ENCODE measurements around the gene PLXNC1. TPM values are rescaled to one million over a fixed set of nuclear protein-coding genes. Genes with fewer than 3 reads are reported as not detected.

PLXNC1 gene
- total and polyA plus RNA-seq, 2 of the 8 experiments (the other 6 are each of a cell fraction or from before 2014, with no cell fraction given): 0.83 to 2.0 TPM

DNA sequence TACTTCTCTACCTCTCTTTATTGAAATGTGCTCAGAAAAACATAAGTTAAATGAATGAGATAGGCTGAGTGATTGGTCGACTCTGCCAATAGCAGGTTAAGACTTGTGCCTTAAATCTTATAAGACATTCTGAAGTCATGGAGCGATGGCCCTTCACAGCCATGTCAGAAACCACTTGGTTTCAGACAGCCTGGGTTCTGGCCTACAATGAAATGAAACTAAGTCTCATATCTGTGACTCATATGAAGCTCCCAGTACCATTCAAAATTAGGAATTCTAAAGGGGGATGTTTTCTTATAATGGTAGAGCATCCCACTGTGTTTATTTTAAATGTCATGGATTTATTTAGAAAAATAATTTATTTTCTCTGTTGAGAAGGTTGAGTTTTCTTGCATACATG lies 42.6 kb downstream of the PLXNC1 start:
- POLR2A ChIA-PET (ENCODE audit: partially characterized antibody): no interaction called here
- FAIRE-seq: no peak
- 93% methylated on average over 2 of the region's 2 CpGs; no CpG with 5 or more reads in 1 of the 2 experiments for WGBS, 2 experiments (ENCODE audit: extremely low coverage in 1 of 2, insufficient coverage in 1 of 2, insufficient read length in 1 of 2, insufficient replicate concordance in 2 of 2, low coverage in 1 of 2, low lambda C conversion rate in 2 of 2, missing lambda C conversion rate in 1 of 2)

More for the DNA sequence above, 42.6 kb downstream of the PLXNC1 start:
- H3K4me3 ChIP-seq (ENCODE audit: extremely low read depth in 1 of 4, insufficient read depth in 2 of 4, low read depth in 3 of 4, low read length in 4 of 4): no peak overlapping the region
- H3K79me2 ChIP-seq (ENCODE audit: control insufficient read depth in 1 of 2, insufficient read depth in 2 of 2, low read length in 2 of 2): no peaks in the 10 kb centered on the region
- no peak overlapping the region for H2BK5ac ChIP-seq (ENCODE audit: low read depth, low read length)
- H3K27me3 ChIP-seq (replicated peaks in 1 of 4; ENCODE audit: control insufficient read depth in 3 of 4, extremely low read depth in 1 of 4, insufficient read depth in 3 of 4, low read length in 3 of 4): peaks cover 0 to 11% (median 6%) of the 10 kb centered on the region in 4 experiments; a peak in 5 of 7 replicates
- no peak overlapping the region for H2AFZ ChIP-seq (ENCODE audit: low read length)
- no peak overlapping the region for H4K5ac ChIP-seq (ENCODE audit: insufficient read length, low read depth, low read length)
- H3K9ac ChIP-seq (replicated peaks in 1 of 4; ENCODE audit: extremely low read depth in 1 of 4, low read depth in 3 of 4, low read length in 3 of 4): no peak overlapping the region
- CTCF ChIA-PET (ENCODE audit: partially characterized antibody): no interaction called here
- TF ChIP-seq, protein P1, sequence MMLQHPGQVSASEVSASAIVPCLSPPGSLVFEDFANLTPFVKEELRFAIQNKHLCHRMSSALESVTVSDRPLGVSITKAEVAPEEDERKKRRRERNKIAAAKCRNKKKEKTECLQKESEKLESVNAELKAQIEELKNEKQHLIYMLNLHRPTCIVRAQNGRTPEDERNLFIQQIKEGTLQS (IDR thresholded peaks at IDR 0.05; ENCODE audit: insufficient read depth, low read depth, low read length): no peak
- TF ChIP-seq, protein P2, sequence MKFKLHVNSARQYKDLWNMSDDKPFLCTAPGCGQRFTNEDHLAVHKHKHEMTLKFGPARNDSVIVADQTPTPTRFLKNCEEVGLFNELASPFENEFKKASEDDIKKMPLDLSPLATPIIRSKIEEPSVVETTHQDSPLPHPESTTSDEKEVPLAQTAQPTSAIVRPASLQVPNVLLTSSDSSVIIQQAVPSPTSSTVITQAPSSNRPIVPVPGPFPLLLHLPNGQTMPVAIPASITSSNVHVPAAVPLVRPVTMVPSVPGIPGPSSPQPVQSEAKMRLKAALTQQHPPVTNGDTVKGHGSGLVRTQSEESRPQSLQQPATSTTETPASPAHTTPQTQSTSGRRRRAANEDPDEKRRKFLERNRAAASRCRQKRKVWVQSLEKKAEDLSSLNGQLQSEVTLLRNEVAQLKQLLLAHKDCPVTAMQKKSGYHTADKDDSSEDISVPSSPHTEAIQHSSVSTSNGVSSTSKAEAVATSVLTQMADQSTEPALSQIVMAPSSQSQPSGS (IDR thresholded peaks at IDR 0.05; ENCODE audit: low read length): no peak
- TF ChIP-seq KDM4A (IDR thresholded peaks at IDR 0.05; ENCODE audit: low read depth, low read length, severe bottlenecking) (no peak), POLR2AphosphoS5 (IDR thresholded peaks at IDR 0.05; ENCODE audit: low read depth, low read length) (no peak), BACH1 (IDR thresholded peaks at IDR 0.05; ENCODE audit: low read length) (no peak)
- TF ChIP-seq, protein P3, sequence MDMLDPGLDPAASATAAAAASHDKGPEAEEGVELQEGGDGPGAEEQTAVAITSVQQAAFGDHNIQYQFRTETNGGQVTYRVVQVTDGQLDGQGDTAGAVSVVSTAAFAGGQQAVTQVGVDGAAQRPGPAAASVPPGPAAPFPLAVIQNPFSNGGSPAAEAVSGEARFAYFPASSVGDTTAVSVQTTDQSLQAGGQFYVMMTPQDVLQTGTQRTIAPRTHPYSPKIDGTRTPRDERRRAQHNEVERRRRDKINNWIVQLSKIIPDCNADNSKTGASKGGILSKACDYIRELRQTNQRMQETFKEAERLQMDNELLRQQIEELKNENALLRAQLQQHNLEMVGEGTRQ (IDR thresholded peaks at IDR 0.05; ENCODE audit: low read length): no peak
- no peaks in the 10 kb centered on the region for H3K79me1 ChIP-seq (ENCODE audit: low read depth, low read length)
- H3K14ac ChIP-seq (ENCODE audit: insufficient read length): no peak overlapping the region
- no peaks in the 10 kb centered on the region for H4K20me1 ChIP-seq (replicated peaks in 1 of 2; ENCODE audit: control insufficient read depth in 1 of 2, insufficient read depth in 2 of 2, low read length in 2 of 2)
- peaks cover 0 to 4% (median 0%) of the 10 kb centered on the region in 4 experiments; a peak in 3 of 7 replicates for H3K4me1 ChIP-seq (replicated peaks in 1 of 4; ENCODE audit: control insufficient read depth in 3 of 4, insufficient read depth in 4 of 4, low read length in 3 of 4)
- H3K27ac ChIP-seq (ENCODE audit: low read depth, low read length): no peak overlapping the region
- H4K91ac ChIP-seq (replicated peaks; ENCODE audit: insufficient read length, low read length): no peak overlapping the region
- H3K23ac ChIP-seq (ENCODE audit: insufficient read length): no peak overlapping the region
- H2BK20ac ChIP-seq (ENCODE audit: low read length): no peak overlapping the region
- no peak overlapping the region for H3K18ac ChIP-seq (ENCODE audit: extremely low read depth, low read length)
- H3K4ac ChIP-seq (replicated peaks; ENCODE audit: insufficient read length, low read depth, low read length): no peak overlapping the region
- H3K36me3 ChIP-seq (ENCODE audit: control insufficient read depth in 2 of 4, insufficient read depth in 4 of 4, low read length in 3 of 4): no peaks in the 10 kb centered on the region
- H2BK12ac ChIP-seq (ENCODE audit: low read depth, low read length): no peak overlapping the region
- H2AK5ac ChIP-seq (ENCODE audit: low read depth, low read length): no peak overlapping the region
- no peak overlapping the region for H2BK15ac ChIP-seq (ENCODE audit: low read length)
- no peak overlapping the region for H3K56ac ChIP-seq (replicated peaks; ENCODE audit: insufficient read length, low read depth, low read length)
- H3K4me2 ChIP-seq (ENCODE audit: insufficient read depth in 1 of 2, low read depth in 2 of 2, low read length in 2 of 2): no peak overlapping the region
- H2BK120ac ChIP-seq (replicated peaks; ENCODE audit: low read depth, low read length): no peak overlapping the region
- no peaks in the 10 kb centered on the region for H3K9me3 ChIP-seq (ENCODE audit: insufficient read depth in 2 of 2, low read depth in 1 of 2, low read length in 1 of 2)
- no peak for DNase-seq (ENCODE audit: low read depth in 1 of 2, low spot score in 2 of 2)
- H3K23me2 ChIP-seq (ENCODE audit: low read depth, low read length): no peaks in the 10 kb centered on the region; the same call in 1 of the 2 replicates
- no peak overlapping the region for H4K8ac ChIP-seq (ENCODE audit: extremely low read depth, insufficient read depth, low read length)
